ENCODE measurements around the gene MYL7. TPM values are rescaled to one million over a fixed set of nuclear protein-coding genes. Genes with fewer than 3 reads are reported as not detected.

MYL7 gene
- total RNA-seq, 1 donor from 2014 or later = 11.4 TPM

GRCh38 chr7:44158096-44158872, 17.2 kb upstream of the MYL7 start:
- TF ChIP-seq, protein P1, sequence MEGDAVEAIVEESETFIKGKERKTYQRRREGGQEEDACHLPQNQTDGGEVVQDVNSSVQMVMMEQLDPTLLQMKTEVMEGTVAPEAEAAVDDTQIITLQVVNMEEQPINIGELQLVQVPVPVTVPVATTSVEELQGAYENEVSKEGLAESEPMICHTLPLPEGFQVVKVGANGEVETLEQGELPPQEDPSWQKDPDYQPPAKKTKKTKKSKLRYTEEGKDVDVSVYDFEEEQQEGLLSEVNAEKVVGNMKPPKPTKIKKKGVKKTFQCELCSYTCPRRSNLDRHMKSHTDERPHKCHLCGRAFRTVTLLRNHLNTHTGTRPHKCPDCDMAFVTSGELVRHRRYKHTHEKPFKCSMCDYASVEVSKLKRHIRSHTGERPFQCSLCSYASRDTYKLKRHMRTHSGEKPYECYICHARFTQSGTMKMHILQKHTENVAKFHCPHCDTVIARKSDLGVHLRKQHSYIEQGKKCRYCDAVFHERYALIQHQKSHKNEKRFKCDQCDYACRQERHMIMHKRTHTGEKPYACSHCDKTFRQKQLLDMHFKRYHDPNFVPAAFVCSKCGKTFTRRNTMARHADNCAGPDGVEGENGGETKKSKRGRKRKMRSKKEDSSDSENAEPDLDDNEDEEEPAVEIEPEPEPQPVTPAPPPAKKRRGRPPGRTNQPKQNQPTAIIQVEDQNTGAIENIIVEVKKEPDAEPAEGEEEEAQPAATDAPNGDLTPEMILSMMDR (IDR thresholded peaks at IDR 0.05; ENCODE audit: unreplicated experiment) = no peak
- Mint-ChIP-seq H3K27me3 (ENCODE audit: low read depth) (no peaks in the 10 kb centered on the region), H3K4me1 (peaks cover 6% of the 10 kb centered on the region), H3K4me3 (no peak overlapping the region), H3K36me3 (no peaks in the 10 kb centered on the region), H3K9me3 (no peaks in the 10 kb centered on the region), H3K27ac (no peak overlapping the region)
- DNase-seq (ENCODE audit: low spot score in 2 of 2, unreplicated experiment in 2 of 2) = no peak

DNA sequence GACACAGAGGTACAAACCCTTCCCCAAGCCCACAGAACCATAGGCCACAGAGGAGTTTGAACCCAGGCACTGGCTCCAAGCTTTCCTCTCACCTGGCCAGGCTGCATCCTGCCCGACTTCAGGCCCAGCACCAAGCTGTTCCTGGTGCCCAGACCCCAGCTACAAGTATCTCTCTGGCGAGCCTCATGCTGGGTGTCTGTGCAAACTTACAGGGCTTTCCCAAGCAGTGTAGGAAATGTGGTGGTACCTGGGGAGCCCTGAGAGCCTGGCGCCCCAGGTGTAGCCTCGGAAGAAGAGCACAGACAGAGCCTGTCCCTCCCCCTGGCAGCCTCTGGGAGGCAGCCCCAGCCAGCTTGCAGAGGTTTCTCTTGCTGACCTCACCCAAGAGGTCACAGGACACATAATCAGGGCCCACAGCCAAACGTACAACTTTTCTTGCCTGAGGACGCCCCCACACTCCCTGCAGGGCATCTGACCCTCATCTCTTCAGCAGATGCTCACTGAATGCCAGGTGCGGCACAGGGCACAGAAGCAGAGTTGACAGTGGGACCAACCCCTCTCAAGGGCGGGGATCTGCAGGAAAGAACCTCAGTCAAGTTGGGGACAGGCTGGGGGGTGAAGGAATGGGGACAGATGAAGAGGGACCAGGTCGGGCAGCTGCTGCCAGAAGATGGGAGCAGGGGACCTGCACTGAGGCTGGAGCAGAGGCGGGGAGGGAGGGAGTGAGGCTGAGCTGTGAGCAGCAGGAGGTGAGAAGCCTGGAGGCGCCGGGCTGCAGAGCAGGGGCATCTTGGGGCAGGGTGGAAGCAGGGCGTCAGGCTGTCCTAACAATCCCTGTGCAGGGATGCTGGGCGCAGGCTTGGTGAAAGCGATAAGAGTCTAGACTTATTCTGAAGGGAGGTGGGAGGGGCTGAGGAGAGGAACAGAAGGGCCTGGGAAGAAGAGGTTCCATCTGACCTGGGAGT, 16.3 kb upstream of the MYL7 start:
- DNase-seq (ENCODE audit: low spot score in 2 of 2, unreplicated experiment in 2 of 2) = no peak
- Mint-ChIP-seq H3K4me1 (no peaks in the 10 kb centered on the region), H3K27me3 (ENCODE audit: low read depth) (no peaks in the 10 kb centered on the region), H3K27ac (no peak overlapping the region), H3K9me3 (no peaks in the 10 kb centered on the region), H3K4me3 (no peak overlapping the region), H3K36me3 (no peaks in the 10 kb centered on the region)
- TF ChIP-seq, protein P1 (IDR thresholded peaks at IDR 0.05; ENCODE audit: unreplicated experiment) = no peak

- DNase-seq (ENCODE audit: low spot score in 2 of 2, unreplicated experiment in 2 of 2) = no peak
- no peak overlapping the region for H3K4me3 Mint-ChIP-seq
- H3K27ac Mint-ChIP-seq = no peak overlapping the region
- TF ChIP-seq, protein P1 (IDR thresholded peaks at IDR 0.05; ENCODE audit: unreplicated experiment) = no peak
- no peaks in the 10 kb centered on the region for H3K36me3 Mint-ChIP-seq
- H3K27me3 Mint-ChIP-seq (ENCODE audit: low read depth) = no peaks in the 10 kb centered on the region
- no peaks in the 10 kb centered on the region for H3K9me3 Mint-ChIP-seq
- no peaks in the 10 kb centered on the region for H3K4me1 Mint-ChIP-seq
Observed at GRCh38 chr7:44156453-44157010, 15.4 kb upstream of the MYL7 start.

GRCh38 chr7:44155191-44156185, 14.4 kb upstream of the MYL7 start:
- H3K27ac Mint-ChIP-seq = no peak overlapping the region
- no peaks in the 10 kb centered on the region for H3K4me1 Mint-ChIP-seq
- H3K27me3 Mint-ChIP-seq (ENCODE audit: low read depth) = no peaks in the 10 kb centered on the region
- DNase-seq (ENCODE audit: low spot score in 2 of 2, unreplicated experiment in 2 of 2) = no peak
- TF ChIP-seq, protein P1 (IDR thresholded peaks at IDR 0.05; ENCODE audit: unreplicated experiment) = no peak
- no peaks in the 10 kb centered on the region for H3K36me3 Mint-ChIP-seq
- no peak overlapping the region for H3K4me3 Mint-ChIP-seq
- no peaks in the 10 kb centered on the region for H3K9me3 Mint-ChIP-seq

- Mint-ChIP-seq H3K9me3 (no peaks in the 10 kb centered on the region), H3K4me1 (no peaks in the 10 kb centered on the region), H3K27ac (no peak overlapping the region), H3K27me3 (ENCODE audit: low read depth) (no peaks in the 10 kb centered on the region), H3K36me3 (no peaks in the 10 kb centered on the region), H3K4me3 (no peak overlapping the region)
- DNase-seq (ENCODE audit: low spot score in 2 of 2, unreplicated experiment in 2 of 2) = no peak
- TF ChIP-seq, protein P1 (IDR thresholded peaks at IDR 0.05; ENCODE audit: unreplicated experiment) = no peak
Observed at GRCh38 chr7:44154703-44155102, 13.6 kb upstream of the MYL7 start.
